WERI-Rb-1 (cell line): ENCODE measurements around the gene ANKRD36.
"Not testable (repeated sequence)": the region's sequence is repeated elsewhere in the genome, so short reads cannot be mapped to it uniquely, and the experiment has no call there.

ENCODE experiments used
- DNase-seq: peaks from one replicate; pipeline ENCODE4 v3.0.0-alpha.2; 2020
- H3K27ac ChIP-seq: fragments of 250-450 bp; sonication (Bioruptor Pico); 2 replicates; pipeline ENCODE4 v1.5.1; 2020; ENCODE audit warnings: mild to moderate bottlenecking, moderate library complexity
- H3K27me3 ChIP-seq: fragments of 250-450 bp; sonication (Bioruptor Pico); 2 replicates; pipeline ENCODE4 v1.5.1; 2021; ENCODE audit warnings: mild to moderate bottlenecking, low read depth, moderate library complexity; ENCODE audit not compliant: insufficient read depth, severe bottlenecking
- H3K36me3 ChIP-seq: fragments of 250-450 bp; sonication (Bioruptor Pico); 2 replicates; pipeline ENCODE4 v1.5.1; 2020; ENCODE audit warnings: mild to moderate bottlenecking, moderate library complexity
- H3K4me3 ChIP-seq: 2 replicates; pipeline ENCODE4 v1.5.1; 2011; ENCODE audit warnings: low read depth, mild to moderate bottlenecking, control low read depth, low read length
- H3K9me3 ChIP-seq: fragments of 250-450 bp; sonication (Bioruptor Pico); 2 replicates; pipeline ENCODE4 v1.5.1; 2021; ENCODE audit warnings: mild to moderate bottlenecking, moderate library complexity; ENCODE audit not compliant: severe bottlenecking
- TF ChIP-seq, protein P1 (sequence below): IDR thresholded peaks from 2 replicates; pipeline ENCODE4 v1.5.1; 2011; ENCODE audit warnings: low read depth, mild to moderate bottlenecking, control low read depth, inconsistent platforms, low read length

ANKRD36 gene

DNA sequence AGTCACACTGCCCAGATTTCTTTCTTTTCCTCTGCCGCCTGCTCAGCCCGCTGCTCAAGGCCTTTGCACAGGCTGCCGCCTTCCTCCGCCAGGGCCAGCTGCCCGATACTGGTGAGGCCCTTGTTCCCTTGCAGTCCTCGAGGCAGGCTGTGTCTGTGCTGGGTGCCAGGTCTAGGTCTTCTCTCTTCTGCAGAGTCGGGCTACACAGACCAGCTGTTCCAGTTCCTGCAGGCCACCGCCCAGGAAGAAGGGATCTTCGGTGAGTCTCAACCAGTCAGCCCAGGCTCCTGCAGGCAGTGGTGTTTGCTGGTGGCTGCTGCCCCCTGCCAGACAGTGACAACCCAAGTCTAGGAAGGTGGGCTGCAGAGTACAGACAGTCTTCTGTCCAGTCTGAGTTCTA lies 30.7 kb upstream of the ANKRD36 start:
- TF ChIP-seq, protein P1, sequence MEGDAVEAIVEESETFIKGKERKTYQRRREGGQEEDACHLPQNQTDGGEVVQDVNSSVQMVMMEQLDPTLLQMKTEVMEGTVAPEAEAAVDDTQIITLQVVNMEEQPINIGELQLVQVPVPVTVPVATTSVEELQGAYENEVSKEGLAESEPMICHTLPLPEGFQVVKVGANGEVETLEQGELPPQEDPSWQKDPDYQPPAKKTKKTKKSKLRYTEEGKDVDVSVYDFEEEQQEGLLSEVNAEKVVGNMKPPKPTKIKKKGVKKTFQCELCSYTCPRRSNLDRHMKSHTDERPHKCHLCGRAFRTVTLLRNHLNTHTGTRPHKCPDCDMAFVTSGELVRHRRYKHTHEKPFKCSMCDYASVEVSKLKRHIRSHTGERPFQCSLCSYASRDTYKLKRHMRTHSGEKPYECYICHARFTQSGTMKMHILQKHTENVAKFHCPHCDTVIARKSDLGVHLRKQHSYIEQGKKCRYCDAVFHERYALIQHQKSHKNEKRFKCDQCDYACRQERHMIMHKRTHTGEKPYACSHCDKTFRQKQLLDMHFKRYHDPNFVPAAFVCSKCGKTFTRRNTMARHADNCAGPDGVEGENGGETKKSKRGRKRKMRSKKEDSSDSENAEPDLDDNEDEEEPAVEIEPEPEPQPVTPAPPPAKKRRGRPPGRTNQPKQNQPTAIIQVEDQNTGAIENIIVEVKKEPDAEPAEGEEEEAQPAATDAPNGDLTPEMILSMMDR = 0 out of 2 replicates have a peak, but pooled peaks have one; percentile 11
- not testable (repeated sequence) for H3K36me3 ChIP-seq, H3K9me3 ChIP-seq, H3K4me3 ChIP-seq, H3K27me3 ChIP-seq, H3K27ac ChIP-seq
- DNase-seq = peak; percentile 45

DNA sequence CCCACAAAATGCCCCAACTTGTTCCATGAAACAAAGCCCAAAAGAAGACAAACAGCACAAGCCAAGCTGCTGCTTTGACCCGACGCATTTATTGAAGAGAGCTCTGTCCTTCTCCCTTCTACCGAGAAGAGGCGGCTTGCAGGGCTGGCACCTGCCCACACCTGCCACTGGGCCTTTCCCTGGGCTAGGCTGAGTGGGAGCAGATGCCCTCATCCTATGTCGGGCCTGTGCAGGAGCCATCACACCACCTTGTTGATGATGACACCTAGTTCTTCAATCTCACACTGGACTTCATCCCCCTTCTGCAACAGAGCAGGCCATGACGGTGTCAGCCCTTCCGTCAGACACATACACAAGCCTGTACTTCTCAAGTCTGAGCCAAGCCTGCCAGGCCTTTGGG lies 29.4 kb upstream of the ANKRD36 start:
- not testable (repeated sequence) for DNase-seq, H3K9me3 ChIP-seq, H3K27me3 ChIP-seq, H3K27ac ChIP-seq, H3K4me3 ChIP-seq, H3K36me3 ChIP-seq

DNA sequence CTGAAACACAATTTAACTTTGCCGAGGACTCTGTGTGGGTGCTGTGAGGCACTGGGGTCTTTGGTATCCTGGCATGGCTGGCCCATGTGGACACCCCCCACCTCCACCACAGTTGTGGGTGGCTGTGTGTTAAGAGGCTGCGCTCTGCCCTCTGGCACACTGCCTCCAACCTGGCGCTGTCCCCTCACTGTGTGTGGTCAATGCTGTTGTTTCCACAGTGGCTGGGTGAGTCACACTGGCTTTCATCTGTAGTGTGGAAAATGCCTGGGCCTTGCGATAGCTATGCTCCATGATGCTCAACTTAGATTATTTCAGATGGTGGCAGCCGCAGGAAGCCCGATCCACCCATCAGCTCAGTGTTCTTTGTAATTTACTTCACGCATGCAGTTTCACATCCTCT lies 27.9 kb upstream of the ANKRD36 start:
- not testable (repeated sequence) for H3K27ac ChIP-seq

DNA sequence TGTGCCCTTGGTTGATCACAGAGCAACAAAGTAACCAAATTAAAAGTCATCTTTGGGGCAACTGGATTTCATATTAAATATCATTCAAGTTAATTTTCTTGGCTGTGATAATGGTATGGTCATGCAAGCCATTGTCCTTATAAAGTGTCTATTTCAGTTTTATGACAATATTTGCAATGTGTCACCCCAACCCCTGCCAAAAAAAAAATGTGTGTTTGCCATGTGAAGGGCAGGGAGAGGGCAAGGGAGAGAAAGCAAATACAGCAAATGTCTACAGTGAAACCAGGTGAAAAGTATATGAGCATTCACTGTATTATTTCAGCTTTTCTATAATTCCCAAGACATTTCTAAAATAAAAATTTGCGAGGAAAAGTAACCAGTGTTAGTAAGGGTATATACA lies 24.2 kb upstream of the ANKRD36 start:
- H3K36me3 ChIP-seq, H3K9me3 ChIP-seq, H3K27me3 ChIP-seq, H3K27ac ChIP-seq, DNase-seq, H3K4me3 ChIP-seq: not testable (repeated sequence)

More for the DNA sequence above, 27.9 kb upstream of the ANKRD36 start:
- not testable (repeated sequence) for H3K4me3 ChIP-seq, DNase-seq, H3K9me3 ChIP-seq, H3K27me3 ChIP-seq, H3K36me3 ChIP-seq

DNA sequence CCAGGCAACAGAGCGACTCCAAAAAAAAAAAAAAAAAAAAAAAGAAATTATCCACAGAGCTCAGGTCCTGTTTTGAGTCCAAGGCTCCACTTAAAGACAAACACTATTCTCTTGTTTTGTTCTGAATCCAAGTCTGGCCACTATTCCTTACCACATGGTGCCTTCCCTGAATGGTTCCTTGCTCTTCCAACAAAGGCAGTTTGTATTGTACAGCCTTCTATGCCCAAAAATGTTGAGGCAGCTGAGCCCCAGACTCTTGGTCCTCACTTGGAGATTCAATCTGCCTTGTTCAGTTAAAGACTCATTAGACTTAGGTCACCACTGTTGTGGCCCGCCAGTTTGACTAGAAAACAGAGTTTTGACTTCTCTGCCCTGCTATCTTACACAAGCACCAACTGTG lies 20.0 kb upstream of the ANKRD36 start:
- DNase-seq, H3K27ac ChIP-seq, H3K9me3 ChIP-seq, H3K36me3 ChIP-seq, H3K4me3 ChIP-seq, H3K27me3 ChIP-seq: not testable (repeated sequence)

DNA sequence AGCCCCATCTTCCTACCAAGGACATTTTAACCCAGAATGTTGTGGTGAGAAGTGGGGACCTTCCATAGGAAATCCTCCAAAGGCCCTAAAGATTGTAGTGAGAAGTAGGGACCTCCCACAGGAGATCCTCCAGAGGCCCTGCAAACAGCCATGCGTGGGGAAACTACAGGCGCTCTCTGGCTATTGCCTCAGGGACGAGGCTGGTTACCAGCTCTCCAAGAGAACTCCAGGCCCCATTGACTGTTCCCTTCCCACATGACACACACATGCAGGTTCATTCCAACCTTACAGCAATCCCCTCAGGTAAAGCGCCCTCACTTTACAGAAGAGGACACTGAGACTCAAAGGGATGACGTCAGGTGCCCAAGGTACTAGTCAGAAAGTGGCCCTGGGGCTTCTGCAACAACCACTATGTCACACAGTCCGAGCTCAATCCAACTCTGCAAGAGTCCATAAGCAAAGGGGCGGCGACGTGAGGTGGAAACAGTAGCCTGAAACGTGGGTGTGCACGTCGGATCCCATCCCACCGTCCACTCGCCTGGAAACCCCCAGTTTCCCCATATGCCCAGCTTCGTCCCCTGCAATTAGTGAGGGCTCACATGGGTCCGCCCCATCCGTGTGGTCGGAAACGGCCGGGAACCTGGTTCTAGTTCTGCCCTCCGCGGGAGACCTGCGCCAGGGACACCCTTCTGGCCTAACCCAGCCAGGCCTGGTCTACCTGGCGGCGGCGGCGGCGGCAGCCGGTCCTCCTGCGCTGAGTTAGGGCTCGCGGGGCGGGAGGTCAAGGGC lies 18.8 kb upstream of the ANKRD36 start:
- not testable (repeated sequence) for DNase-seq, H3K27me3 ChIP-seq
- peak overlapping the region; percentile 36 for H3K4me3 ChIP-seq

DNA sequence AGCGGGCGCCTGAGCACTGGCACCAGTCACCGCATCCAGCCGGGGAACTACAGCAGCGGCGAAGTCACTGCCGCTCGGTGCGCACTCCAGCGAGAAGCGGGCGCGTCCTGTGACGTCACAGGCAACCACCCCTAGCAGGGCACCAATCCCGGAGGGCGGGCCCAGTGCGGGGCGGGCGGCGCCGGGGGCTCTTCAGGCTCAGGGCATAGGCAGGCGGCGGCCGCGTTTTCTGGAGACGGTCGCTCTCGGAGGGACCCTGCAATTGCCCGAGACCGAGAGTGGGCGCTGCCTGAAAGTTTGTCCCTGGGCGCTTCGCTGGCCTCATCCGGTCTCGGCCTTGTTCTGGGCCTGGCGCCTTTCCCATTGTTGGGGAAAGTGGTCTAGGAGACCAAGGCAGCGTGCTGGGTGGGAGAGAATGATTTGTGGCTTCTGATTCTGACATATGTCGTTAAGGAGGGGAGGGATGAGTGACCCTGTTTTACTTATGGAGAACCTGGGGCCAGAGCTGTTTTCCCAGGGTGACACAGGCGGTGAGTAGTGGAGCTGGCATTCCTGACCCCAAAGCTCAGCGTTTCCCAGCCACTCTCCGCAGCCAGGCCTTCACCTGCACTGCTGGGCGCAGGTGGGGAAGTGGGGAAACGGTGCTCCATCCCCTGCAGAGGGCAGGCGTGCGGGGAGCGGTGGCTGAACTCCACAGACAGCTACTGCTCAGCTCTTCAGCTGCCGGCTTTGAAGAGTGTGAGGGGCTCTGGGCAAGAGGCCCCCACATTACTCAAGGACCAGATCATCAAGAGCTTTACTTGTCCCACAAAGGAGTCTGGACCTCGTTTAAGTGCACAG lies 18.0 kb upstream of the ANKRD36 start, which contains the start of gene FAHD2B:
Gene FAHD2B (minus strand): TSS at position 111 of the 840 bp plus-strand sequence. CDS start 3,176 bp downstream, outside the sequence.
- TF ChIP-seq, protein P1 = 0 out of 2 replicates have a peak, but pooled peaks have one; percentile 4
- DNase-seq = peak; percentile 82
- H3K27ac ChIP-seq, H3K9me3 ChIP-seq, H3K36me3 ChIP-seq, H3K27me3 ChIP-seq: not testable (repeated sequence)
- peak within 1 kb of the TSS; percentile 36 for H3K4me3 ChIP-seq

More for the DNA sequence above, 18.8 kb upstream of the ANKRD36 start:
- not testable (repeated sequence) for H3K36me3 ChIP-seq, H3K27ac ChIP-seq, H3K9me3 ChIP-seq

DNA sequence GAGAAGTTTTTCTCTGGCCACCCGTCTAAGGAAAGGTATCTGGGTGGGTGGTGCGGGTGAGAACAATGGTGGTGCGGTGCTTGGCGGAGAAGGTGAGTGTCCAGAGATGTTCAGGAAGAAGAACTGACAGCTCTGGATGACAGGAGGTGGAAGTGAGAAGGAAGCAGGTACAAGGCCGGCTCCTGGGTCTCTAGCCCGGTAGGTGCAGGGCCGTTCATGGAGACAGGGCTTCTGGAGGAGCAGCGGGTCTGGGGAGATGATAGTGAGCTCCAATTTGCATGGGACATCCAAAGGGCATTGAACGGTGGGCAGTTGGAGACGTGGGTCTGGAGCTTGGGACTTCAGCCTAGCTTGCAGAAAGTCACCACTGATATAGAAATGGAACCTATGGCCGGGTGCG lies 17.3 kb upstream of the ANKRD36 start:
- Histone ChIP-seq H3K27ac (no peak overlapping the region), H3K36me3 (no peaks in the 10 kb centered on the region), H3K4me3 (peak overlapping the region; percentile 36), H3K9me3 (no peaks in the 10 kb centered on the region), H3K27me3 (no peaks in the 10 kb centered on the region)
- no peak for DNase-seq
- TF ChIP-seq, protein P1 = no peak

DNA sequence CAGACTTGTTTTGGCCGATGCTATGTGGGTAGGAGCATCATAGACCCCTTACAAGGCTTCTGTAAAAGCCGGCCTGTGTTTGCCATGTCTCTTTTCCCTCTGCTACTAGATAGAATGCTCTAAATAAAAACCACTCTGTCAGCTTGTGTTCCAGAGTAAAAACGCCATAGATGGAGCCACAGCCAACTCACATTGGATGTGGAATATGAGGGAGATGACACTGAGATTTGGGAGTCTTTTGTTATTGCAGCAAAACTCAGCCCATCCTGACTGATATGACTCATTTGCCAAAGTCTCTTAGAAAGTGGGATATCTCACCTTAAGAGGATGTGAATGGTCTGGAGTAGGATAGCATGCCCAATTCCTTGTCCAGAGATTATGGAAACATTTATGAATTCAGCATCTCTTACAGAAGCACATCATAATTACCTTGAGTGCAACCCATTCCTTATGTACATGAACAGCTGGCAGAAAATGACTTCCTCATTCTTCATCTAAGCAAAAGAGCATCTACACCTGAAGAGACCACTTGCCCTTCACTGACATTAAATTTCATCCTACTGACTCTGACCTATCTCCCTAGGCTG lies 14.1 kb upstream of the ANKRD36 start:
- H3K27ac ChIP-seq, H3K4me3 ChIP-seq, H3K36me3 ChIP-seq, DNase-seq, H3K9me3 ChIP-seq, H3K27me3 ChIP-seq: not testable (repeated sequence)

DNA sequence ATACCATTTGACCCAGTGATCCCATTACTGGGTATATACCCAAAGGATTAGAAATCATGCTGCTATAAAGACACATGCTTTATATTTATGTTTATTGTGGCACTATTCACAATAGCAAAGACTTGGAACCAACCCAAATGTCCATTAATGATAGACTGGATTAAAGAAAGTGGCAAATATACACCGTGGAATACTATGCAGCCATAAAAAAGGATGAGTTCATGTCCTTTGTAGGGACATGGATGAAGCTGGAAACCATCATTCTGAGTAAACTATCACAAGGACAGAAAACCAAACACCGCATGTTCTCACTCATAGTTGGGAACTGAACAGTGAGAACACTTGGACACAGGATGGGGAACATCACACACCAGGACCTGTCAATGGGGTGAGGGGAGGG lies 6.1 kb upstream of the ANKRD36 start:
- DNase-seq, H3K9me3 ChIP-seq, H3K36me3 ChIP-seq, H3K27me3 ChIP-seq, H3K4me3 ChIP-seq, H3K27ac ChIP-seq: not testable (repeated sequence)

DNA sequence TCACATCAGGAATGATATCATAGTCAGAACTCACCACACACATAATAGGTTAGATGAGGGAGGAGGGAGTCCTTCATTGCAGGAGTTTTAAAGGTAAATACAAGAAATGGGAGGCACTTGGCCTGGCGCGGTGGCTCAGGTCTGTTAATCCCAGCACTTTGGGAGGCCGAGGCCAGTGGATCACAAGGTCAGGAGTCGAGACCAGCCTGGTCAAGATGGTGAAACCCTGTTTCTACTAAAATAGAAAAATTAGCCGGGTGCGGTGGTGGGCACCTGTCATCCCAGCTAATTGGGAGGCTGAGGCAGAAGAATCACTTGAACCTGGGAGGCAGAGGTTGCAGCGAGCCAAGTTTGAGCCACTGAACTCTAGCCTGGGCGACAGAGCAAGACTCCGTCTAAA lies 1.7 kb upstream of the ANKRD36 start:
- H3K36me3 ChIP-seq = not testable (repeated sequence)

More for the DNA sequence above, 1.7 kb upstream of the ANKRD36 start:
- DNase-seq, H3K27ac ChIP-seq, H3K27me3 ChIP-seq, H3K4me3 ChIP-seq, H3K9me3 ChIP-seq: not testable (repeated sequence)
